Measurements from ENCODE around the gene TRIO.

TRIO gene

DNA sequence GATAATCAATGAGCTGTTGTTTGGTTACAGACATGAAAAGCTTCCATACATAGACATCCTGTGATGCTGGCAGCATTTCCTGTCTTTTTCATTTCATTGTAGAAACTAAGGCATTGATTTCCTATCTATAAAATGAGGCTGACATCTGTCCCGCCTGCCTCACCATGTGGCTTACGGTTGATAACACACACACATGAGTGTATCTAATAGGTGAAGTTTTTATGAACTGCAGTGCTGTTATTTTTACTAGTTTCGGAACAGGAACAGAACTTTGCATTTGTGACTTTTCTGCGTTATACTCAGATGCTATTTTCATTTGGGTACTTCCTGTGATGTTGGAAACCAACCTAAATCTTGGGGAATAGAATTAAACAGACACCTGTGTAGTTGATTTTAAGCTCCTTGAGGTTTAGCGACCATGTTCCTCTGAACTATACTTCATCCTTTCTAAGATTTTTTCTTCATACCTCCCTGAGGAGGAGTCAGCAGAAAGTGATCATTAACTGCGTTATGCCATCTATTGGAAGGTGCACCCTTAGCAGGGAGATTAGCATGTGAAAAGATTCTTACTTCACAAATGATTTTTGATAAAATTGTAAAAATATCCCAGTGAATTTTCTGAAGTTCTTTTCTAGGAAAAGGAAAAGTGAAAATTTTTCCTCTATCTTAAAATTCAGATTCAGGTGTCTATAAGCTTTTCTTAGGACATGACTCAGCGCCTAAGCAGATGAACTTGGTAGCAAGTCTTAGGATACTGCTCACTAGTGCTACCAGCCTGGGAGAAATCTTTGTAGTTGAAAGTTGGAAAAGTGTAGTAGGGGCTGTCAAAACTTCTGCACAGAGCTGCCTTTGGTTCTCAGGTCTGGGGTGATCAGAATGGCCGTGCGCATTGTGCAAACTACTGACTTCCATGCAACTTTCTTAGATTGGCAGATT is 134.5 kb downstream of the TRIO start:
- Histone ChIP-seq H3K9me3 (ENCODE audit: control insufficient read depth in 1 of 2, low read length in 2 of 2) (no peaks in the 10 kb centered on the region), H3K36me3 (ENCODE audit: control insufficient read depth in 1 of 2, insufficient read depth in 2 of 2, low read length in 2 of 2) (peaks cover 6 to 12% of the 10 kb centered on the region in 2 donors), H3K4me1 (ENCODE audit: control insufficient read depth in 1 of 2, insufficient read depth in 2 of 2, low read length in 2 of 2) (no peaks in the 10 kb centered on the region), H3K9ac (ENCODE audit: low read depth in 1 of 2, low read length in 2 of 2) (no peak overlapping the region), H3K27me3 (ENCODE audit: control insufficient read depth in 1 of 2, insufficient read depth in 2 of 2, low read length in 2 of 2) (no peaks in the 10 kb centered on the region), H3K4me3 (ENCODE audit: low read depth in 1 of 2, low read length in 2 of 2) (no peak overlapping the region), H3K27ac (ENCODE audit: low read depth, low read length) (no peak overlapping the region)

DNA sequence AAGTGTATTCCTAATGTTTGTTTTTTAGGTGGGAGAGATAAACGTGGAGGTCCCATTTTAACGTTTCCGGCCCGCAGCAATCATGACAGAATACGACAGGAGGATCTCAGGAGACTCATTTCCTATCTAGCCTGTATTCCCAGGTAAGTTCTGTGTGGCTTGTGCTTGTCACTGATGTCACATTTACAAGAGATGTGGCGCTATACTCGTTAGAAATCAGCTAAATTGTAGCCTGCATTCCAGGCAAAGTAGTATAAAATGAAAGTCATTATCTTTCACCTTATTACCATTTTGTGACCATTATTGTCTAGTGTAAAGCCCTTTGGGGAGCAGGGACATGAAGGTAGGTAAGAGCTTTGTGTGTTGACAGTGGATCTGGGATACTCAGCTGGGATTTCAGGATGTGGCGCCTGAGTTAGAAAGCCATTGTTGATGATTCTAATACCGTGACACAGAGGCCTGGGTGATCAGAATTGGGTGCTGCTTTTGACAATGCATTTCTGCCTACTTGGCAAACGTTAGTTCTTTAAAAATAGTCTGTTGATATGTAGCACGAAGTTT is 137.2 kb downstream of the TRIO start:
- Histone ChIP-seq H3K4me3 (ENCODE audit: low read depth in 1 of 2, low read length in 2 of 2) (no peak overlapping the region), H3K36me3 (ENCODE audit: control insufficient read depth in 1 of 2, insufficient read depth in 2 of 2, low read length in 2 of 2) (peaks cover 6 to 12% of the 10 kb centered on the region in 2 donors), H3K4me1 (ENCODE audit: control insufficient read depth in 1 of 2, insufficient read depth in 2 of 2, low read length in 2 of 2) (no peaks in the 10 kb centered on the region), H3K27me3 (ENCODE audit: control insufficient read depth in 1 of 2, insufficient read depth in 2 of 2, low read length in 2 of 2) (no peaks in the 10 kb centered on the region), H3K27ac (ENCODE audit: low read depth, low read length) (no peak overlapping the region), H3K9me3 (ENCODE audit: control insufficient read depth in 1 of 2, low read length in 2 of 2) (no peaks in the 10 kb centered on the region), H3K9ac (ENCODE audit: low read depth in 1 of 2, low read length in 2 of 2) (no peak overlapping the region)

DNA sequence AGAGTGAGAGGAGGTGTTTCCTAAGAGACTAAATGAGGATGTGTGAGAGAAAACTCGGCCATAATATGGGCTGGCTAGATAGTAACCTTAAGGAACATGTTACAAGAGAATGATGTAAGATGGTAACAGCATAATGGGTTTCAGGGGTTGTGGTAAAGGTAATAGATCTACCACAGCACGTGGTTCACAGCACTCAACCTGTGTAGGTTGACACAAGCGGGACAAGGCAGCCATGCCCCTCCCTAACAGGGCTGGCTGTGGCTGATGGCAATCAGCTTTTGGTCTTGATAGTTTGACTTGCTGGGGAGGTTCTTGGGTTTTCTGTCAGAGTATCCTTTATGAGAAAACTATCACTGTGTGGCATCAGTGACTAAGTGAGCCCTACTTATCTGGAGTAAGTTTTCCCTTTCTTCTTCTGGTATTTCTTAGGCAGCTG is 138.6 kb downstream of the TRIO start:
- Histone ChIP-seq H3K9me3 (ENCODE audit: control insufficient read depth in 1 of 2, low read length in 2 of 2) (no peaks in the 10 kb centered on the region), H3K27me3 (ENCODE audit: control insufficient read depth in 1 of 2, insufficient read depth in 2 of 2, low read length in 2 of 2) (no peaks in the 10 kb centered on the region), H3K9ac (ENCODE audit: low read depth in 1 of 2, low read length in 2 of 2) (no peak overlapping the region), H3K4me3 (ENCODE audit: low read depth in 1 of 2, low read length in 2 of 2) (no peak overlapping the region), H3K36me3 (ENCODE audit: control insufficient read depth in 1 of 2, insufficient read depth in 2 of 2, low read length in 2 of 2) (peaks cover 6 to 16% of the 10 kb centered on the region in 2 donors), H3K27ac (ENCODE audit: low read depth, low read length) (no peak overlapping the region), H3K4me1 (ENCODE audit: control insufficient read depth in 1 of 2, insufficient read depth in 2 of 2, low read length in 2 of 2) (no peaks in the 10 kb centered on the region)

DNA sequence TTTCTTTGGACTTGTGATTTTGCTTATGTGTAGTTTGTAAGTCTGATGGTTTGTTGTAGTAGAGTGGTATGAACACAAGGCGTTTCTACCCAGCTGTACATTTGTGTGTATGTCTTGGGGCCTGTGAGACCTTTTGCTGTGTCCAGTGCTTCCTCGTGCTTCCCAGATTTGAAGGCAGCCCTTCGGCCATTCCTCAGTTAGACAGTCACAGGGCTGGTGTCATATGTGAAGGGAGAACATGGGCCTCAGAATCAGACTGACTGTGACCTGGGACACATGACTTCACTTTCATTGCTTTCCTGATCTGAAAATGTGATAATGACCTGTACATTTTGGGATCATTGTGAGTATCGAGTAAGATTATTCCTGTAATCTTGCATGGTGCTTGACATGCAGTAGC is 140.0 kb downstream of the TRIO start:
- no peak overlapping the region for H3K27ac ChIP-seq (ENCODE audit: low read depth, low read length)
- no peak overlapping the region for H3K4me3 ChIP-seq (ENCODE audit: low read depth in 1 of 2, low read length in 2 of 2)
- no peaks in the 10 kb centered on the region for H3K27me3 ChIP-seq (ENCODE audit: control insufficient read depth in 1 of 2, insufficient read depth in 2 of 2, low read length in 2 of 2)
- peaks cover 6 to 22% of the 10 kb centered on the region in 2 donors for H3K36me3 ChIP-seq (ENCODE audit: control insufficient read depth in 1 of 2, insufficient read depth in 2 of 2, low read length in 2 of 2)
- H3K4me1 ChIP-seq (ENCODE audit: control insufficient read depth in 1 of 2, insufficient read depth in 2 of 2, low read length in 2 of 2) = no peaks in the 10 kb centered on the region
- H3K9ac ChIP-seq (ENCODE audit: low read depth in 1 of 2, low read length in 2 of 2) = no peak overlapping the region
- no peaks in the 10 kb centered on the region for H3K9me3 ChIP-seq (ENCODE audit: control insufficient read depth in 1 of 2, low read length in 2 of 2)

DNA sequence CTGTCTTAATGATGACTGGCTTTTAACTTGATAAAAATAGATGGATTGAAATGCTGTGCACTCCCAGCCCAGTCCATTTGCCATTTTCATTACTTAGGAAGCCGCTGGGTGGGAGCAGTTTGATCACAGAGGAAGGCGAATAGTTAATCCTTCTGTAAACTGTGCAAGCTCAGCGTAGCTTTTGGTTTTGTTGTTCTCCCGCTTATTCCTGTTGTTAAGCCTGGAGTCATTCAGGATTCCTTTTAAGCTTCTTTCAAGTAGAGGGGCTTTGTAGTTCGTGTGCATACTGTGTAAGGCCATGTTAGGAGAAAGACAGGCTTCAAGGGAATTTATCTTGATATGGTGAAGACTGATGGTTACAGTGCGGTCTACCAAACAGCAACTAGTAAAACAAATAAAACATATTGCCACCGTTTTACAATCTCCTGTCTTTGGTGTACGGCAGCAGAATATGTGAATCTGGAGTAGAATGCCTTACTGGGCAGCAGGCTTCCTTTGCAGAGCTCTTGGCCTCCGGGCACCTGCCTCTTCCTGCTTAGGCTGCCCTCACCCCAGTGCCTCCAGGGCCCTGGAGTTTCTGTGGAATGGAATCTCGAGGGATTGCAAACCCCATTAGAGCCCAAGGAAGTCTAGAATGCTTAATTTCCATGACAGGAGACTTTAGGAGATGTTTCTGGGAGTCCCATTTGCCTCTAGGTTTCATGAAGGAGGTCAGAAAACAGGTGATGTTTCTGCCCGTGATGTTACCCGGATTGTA is 141.4 kb downstream of the TRIO start:
- Histone ChIP-seq H3K27ac (ENCODE audit: low read depth, low read length) (no peak overlapping the region), H3K9ac (ENCODE audit: low read depth in 1 of 2, low read length in 2 of 2) (no peak overlapping the region), H3K4me1 (ENCODE audit: control insufficient read depth in 1 of 2, insufficient read depth in 2 of 2, low read length in 2 of 2) (no peaks in the 10 kb centered on the region)

DNA sequence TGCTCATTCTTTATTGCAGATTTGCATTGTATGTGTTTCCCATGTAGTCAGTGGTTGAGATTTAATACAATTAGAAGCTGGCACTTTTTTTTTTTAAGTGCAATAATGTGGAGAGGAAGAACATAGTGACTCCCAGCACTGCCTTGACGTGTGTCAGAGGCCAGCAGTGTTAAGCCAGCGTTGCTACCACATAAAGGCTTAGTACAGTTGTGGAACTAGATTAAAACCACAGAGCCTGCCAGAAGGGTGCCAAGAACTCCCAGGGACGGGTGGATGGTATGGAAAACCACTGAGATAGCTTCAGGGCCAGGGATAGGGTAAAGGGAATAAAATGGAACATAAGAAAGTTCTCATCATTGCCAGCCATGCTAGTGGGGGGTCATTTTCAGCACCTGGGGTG is 142.9 kb downstream of the TRIO start:
- no peak overlapping the region for H3K4me3 ChIP-seq (ENCODE audit: low read depth in 1 of 2, low read length in 2 of 2)
- no peak overlapping the region for H3K9ac ChIP-seq (ENCODE audit: low read depth in 1 of 2, low read length in 2 of 2)
- H3K4me1 ChIP-seq (ENCODE audit: control insufficient read depth in 1 of 2, insufficient read depth in 2 of 2, low read length in 2 of 2) = no peaks in the 10 kb centered on the region
- no peaks in the 10 kb centered on the region for H3K27me3 ChIP-seq (ENCODE audit: control insufficient read depth in 1 of 2, insufficient read depth in 2 of 2, low read length in 2 of 2)
- no peaks in the 10 kb centered on the region for H3K9me3 ChIP-seq (ENCODE audit: control insufficient read depth in 1 of 2, low read length in 2 of 2)
- H3K27ac ChIP-seq (ENCODE audit: low read depth, low read length) = no peak overlapping the region
- peaks cover 0 to 24% of the 10 kb centered on the region in 2 donors for H3K36me3 ChIP-seq (ENCODE audit: control insufficient read depth in 1 of 2, insufficient read depth in 2 of 2, low read length in 2 of 2)

More for the DNA sequence above, 141.4 kb downstream of the TRIO start:
- Histone ChIP-seq H3K27me3 (ENCODE audit: control insufficient read depth in 1 of 2, insufficient read depth in 2 of 2, low read length in 2 of 2) (no peaks in the 10 kb centered on the region), H3K4me3 (ENCODE audit: low read depth in 1 of 2, low read length in 2 of 2) (no peak overlapping the region), H3K36me3 (ENCODE audit: control insufficient read depth in 1 of 2, insufficient read depth in 2 of 2, low read length in 2 of 2) (peaks cover 6 to 25% of the 10 kb centered on the region in 2 donors), H3K9me3 (ENCODE audit: control insufficient read depth in 1 of 2, low read length in 2 of 2) (no peaks in the 10 kb centered on the region)

DNA sequence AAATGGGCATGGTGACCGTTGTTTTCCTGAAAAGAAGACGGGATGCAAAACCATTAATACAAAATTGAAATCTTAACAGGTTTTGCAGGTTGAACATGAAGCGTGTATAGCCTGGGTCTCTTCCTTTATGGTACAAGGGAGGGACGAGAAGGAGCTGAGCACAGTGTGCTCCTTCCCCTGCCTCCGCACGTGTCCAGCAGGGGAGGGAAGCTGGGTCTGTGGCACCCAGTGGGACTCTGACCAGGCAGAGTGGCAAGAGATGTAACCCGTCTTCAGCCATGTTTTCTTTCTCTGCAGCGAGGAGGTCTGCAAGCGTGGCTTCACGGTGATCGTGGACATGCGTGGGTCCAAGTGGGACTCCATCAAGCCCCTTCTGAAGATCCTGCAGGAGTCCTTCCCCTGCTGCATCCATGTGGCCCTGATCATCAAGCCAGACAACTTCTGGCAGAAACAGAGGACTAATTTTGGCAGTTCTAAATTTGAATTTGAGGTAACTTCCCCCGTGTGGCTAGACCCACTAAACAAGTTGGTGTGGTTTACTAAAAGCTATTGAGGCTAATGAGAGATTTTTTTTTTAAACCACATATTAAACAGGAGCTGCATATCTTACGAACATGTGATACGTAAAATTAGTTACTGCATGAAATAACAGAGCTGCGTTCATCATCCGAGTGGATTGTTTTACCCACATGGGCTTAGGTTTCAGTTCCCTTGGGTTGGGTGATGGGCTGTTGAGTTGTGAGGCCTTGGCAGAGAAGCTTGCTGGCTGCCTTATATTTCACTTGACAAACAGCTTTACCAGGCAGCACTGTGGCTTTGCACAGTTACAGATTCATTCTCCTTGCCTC is 143.7 kb downstream of the TRIO start:
- no peaks in the 10 kb centered on the region for H3K9me3 ChIP-seq (ENCODE audit: control insufficient read depth in 1 of 2, low read length in 2 of 2)
- H3K9ac ChIP-seq (ENCODE audit: low read depth in 1 of 2, low read length in 2 of 2) = no peak overlapping the region
- no peaks in the 10 kb centered on the region for H3K4me1 ChIP-seq (ENCODE audit: control insufficient read depth in 1 of 2, insufficient read depth in 2 of 2, low read length in 2 of 2)
- H3K4me3 ChIP-seq (ENCODE audit: low read depth in 1 of 2, low read length in 2 of 2) = no peak overlapping the region
- peaks cover 0 to 23% of the 10 kb centered on the region in 2 donors for H3K36me3 ChIP-seq (ENCODE audit: control insufficient read depth in 1 of 2, insufficient read depth in 2 of 2, low read length in 2 of 2)
- no peaks in the 10 kb centered on the region for H3K27me3 ChIP-seq (ENCODE audit: control insufficient read depth in 1 of 2, insufficient read depth in 2 of 2, low read length in 2 of 2)
- no peak overlapping the region for H3K27ac ChIP-seq (ENCODE audit: low read depth, low read length)

DNA sequence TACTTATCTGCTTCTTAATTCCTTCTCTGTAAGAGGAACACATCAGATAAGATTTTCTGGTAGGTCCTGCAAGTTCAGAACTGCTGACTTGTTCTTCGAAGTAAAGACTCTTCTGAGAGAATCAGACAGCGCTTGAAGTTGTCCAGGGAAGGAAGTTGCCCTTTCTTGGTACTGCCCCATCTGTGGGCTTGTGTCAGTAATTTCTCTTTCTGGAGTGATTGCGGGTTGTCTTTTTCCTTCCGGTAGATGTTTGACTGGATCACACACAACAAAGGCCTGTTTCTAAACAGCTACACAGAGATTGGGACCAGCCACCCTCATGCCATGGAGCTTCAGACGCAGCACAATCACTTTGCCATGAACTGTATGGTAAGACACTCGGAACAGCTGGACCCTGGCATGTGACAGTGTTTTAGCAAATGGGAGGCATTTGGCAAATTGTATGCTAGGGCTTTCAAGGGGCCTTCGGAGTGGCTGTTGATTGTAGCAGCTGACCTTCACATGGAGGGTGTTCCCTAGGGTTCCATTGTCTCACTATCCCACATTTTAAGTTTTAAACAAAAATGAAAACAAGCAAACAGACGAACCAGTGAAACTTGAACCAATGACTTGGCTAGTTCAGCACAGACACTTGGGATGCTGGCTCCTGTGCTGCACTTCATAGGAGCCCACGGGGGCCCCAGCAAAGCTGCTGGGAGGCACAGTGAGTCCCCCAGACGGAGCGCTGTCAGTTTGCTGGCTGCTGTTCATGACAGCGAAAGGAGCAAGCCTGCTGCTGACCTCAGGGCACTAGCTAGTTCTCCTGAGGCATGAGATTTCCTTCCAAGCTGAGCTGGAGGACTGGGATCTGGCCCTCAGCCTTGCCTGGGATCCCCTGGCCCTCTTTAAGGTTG is 149.9 kb downstream of the TRIO start:
- no peaks in the 10 kb centered on the region for H3K9me3 ChIP-seq (ENCODE audit: control insufficient read depth in 1 of 2, low read length in 2 of 2)
- H3K27me3 ChIP-seq (ENCODE audit: control insufficient read depth in 1 of 2, insufficient read depth in 2 of 2, low read length in 2 of 2) = no peaks in the 10 kb centered on the region
- no peak overlapping the region for H3K27ac ChIP-seq (ENCODE audit: low read depth, low read length)
- no peak overlapping the region for H3K4me3 ChIP-seq (ENCODE audit: low read depth in 1 of 2, low read length in 2 of 2)
- no peaks in the 10 kb centered on the region for H3K4me1 ChIP-seq (ENCODE audit: control insufficient read depth in 1 of 2, insufficient read depth in 2 of 2, low read length in 2 of 2)
- H3K36me3 ChIP-seq (ENCODE audit: control insufficient read depth in 1 of 2, insufficient read depth in 2 of 2, low read length in 2 of 2) = peaks cover 6 to 38% of the 10 kb centered on the region in 2 donors
- no peak overlapping the region for H3K9ac ChIP-seq (ENCODE audit: low read depth in 1 of 2, low read length in 2 of 2)

DNA sequence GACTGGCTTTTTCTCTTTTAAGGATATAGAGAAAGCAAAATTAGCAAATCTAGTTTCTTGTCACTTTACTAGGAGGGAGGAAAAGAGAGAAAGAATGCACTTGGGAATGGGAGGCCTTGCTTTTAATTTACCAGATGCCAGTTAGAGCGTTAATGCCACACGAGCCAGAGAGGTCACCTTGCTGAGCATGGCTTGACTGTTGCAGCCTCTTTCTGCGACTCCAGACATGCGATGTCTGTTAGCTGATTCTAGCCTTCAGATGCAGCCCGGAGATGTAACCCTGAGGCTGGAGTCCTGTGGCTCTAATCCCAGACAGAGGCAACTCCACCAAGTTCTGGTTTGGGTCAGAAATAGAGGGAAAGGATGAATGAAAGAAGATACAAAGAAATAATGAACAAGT is 152.5 kb downstream of the TRIO start:
- peaks cover 10 to 38% of the 10 kb centered on the region in 2 donors for H3K36me3 ChIP-seq (ENCODE audit: control insufficient read depth in 1 of 2, insufficient read depth in 2 of 2, low read length in 2 of 2)
- no peak overlapping the region for H3K27ac ChIP-seq (ENCODE audit: low read depth, low read length)
- no peak overlapping the region for H3K9ac ChIP-seq (ENCODE audit: low read depth in 1 of 2, low read length in 2 of 2)
- H3K4me1 ChIP-seq (ENCODE audit: control insufficient read depth in 1 of 2, insufficient read depth in 2 of 2, low read length in 2 of 2) = no peaks in the 10 kb centered on the region
- no peaks in the 10 kb centered on the region for H3K9me3 ChIP-seq (ENCODE audit: control insufficient read depth in 1 of 2, low read length in 2 of 2)
- no peaks in the 10 kb centered on the region for H3K27me3 ChIP-seq (ENCODE audit: control insufficient read depth in 1 of 2, insufficient read depth in 2 of 2, low read length in 2 of 2)
- H3K4me3 ChIP-seq (ENCODE audit: low read depth in 1 of 2, low read length in 2 of 2) = no peak overlapping the region

Measured in duodenal mucosa (tissue), 2 donors.